GM21360 (cell line): ENCODE measurements around the gene GNPTG.
A peak's percentile ranks its signal among the peaks of the same experiment; 100 is the strongest.

Experiments
- ATAC-seq: cut with Tn5 transposase; IDR thresholded peaks from one replicate; pipeline ENCODE4 v1.9.1; 2021; ENCODE audit warnings: mild to moderate bottlenecking, moderate library complexity; ENCODE audit not compliant: unreplicated experiment

GNPTG gene

GRCh38 chr16:1351582-1352362 lies at the start of gene GNPTG, which contains the start of gene TSR3:
Gene GNPTG, plus strand, starts transcription at chr16:1351931. Its CDS starts 35 bp downstream, at chr16:1351966.
Gene TSR3, minus strand, starts transcription at chr16:1351878. Its CDS starts 74 bp downstream, at chr16:1351804.
- peak; percentile 65 for ATAC-seq

GRCh38 chr16:1305823-1306222 lies 45.9 kb upstream of the GNPTG start:
- ATAC-seq = no peak

DNA sequence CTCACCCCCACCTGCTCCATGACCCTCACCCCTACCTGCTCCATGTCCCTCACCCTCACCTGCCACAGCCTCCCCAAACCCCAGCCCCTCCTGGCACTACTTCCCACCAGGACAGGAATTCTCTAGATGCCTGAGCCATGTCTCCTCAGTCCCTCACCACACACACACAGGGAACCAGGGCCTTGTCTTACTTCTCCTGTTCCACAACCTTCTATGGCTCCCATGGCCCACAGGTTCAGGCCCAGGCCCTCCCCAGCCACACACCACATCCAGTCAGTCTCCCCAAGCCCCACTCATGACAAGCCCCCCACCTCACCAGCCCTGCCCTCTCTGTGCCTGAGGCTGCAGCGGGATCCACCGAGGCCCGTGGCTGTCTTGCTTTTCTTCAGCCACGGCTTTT lies 45.4 kb upstream of the GNPTG start:
- ATAC-seq = no peak

- no peak for ATAC-seq
These were observed 43.4 kb upstream of the GNPTG start for GRCh38 chr16:1308036-1308976.

- peak; percentile 50 for ATAC-seq
These were observed 42.5 kb upstream of the GNPTG start, which contains the start of gene UBE2I for GRCh38 chr16:1308977-1309885. Gene UBE2I, plus strand, starts transcription at chr16:1309636. Its CDS starts 4,395 bp downstream, at chr16:1314031.

DNA sequence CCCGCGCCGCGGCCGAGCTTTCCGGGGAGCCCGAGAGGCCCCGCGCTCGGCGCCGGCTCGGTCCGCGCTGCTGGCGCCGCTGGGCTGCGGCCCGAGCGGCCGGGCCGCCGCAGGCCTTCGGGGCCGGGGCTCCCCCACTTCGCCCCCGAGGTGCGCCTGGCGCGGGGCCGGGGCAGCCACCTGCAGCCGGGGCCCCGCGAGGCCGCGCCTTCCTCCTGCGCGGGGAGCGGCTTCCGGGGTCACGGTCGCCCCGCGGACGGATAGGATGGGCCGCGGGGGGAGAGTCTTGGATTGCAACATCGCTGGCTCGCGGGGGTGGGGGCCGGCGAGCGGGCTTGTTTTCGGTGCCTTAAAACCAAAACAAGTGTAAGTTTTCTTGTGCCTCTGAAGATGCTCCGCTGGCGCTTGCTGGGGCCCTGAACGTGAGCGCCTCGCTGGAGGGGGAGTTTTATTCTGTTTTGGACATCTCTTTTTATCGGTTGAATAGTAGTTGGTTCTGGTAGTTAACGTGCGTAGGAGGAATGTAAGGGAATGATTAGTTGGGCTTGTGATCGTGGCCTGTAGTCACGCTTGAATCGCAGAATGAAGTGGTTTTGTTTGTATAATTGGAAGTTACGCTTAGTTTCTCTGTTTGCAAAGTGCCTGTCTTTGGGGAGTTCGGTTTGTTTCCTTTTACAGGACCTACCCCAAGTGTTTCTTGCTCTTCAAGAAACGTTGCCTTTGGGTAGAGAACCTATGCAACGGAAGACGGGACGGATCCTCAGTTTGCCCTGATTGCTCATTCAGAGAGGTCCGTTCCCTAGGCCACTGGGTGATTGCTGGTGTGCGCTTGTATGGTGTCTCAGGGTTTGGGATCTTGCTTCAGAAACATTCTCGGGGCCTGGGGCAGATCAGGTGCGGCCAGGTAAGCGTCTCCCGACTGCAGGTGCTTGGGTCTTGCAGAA lies 41.6 kb upstream of the GNPTG start:
- peak; percentile 6 for ATAC-seq

DNA sequence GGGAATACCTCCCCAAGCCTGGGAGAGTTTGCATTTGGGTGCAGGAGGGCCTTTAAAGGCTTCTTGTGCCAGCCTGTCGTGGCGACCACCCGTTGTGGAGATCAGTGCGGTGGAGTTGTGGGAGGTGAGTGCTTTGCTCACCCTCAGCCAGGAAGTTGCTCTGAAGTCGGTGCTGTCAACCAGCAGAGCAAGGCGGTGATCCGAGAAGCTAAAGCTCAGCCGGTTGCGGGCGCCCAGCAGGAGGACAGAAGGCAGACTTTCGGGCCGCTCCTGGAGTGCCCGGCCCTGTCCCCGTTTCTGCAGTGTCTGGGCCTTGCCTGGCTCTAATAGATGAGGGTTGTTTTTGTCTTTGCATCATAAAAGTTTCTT lies 40.9 kb upstream of the GNPTG start:
- ATAC-seq = no peak

DNA sequence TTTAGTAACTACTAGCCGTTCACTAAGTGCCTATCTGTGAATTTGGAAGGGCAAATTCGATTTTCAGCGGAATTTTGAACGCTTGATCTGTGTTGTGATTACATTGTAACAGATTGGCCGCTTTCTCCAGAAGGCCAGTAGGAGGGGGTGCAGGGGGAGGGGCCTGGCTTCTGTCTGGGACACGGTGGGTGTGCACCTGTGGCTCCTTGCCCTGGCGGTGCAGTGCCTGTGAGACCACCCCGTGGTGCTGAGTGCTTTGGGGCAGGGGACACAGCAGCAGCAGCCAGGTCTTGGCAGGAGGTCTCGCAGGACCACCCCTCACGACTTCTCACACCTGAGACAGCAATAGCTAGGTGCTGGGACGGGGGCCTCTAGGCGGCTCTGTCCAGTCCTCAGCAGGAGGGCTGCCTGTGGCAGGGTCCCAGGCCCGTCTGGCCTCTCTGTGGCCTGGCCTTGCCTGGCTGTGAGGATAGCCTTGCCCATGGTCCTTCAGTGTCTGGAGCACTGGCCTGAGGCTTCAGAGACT lies 40.5 kb upstream of the GNPTG start:
- ATAC-seq = no peak

DNA sequence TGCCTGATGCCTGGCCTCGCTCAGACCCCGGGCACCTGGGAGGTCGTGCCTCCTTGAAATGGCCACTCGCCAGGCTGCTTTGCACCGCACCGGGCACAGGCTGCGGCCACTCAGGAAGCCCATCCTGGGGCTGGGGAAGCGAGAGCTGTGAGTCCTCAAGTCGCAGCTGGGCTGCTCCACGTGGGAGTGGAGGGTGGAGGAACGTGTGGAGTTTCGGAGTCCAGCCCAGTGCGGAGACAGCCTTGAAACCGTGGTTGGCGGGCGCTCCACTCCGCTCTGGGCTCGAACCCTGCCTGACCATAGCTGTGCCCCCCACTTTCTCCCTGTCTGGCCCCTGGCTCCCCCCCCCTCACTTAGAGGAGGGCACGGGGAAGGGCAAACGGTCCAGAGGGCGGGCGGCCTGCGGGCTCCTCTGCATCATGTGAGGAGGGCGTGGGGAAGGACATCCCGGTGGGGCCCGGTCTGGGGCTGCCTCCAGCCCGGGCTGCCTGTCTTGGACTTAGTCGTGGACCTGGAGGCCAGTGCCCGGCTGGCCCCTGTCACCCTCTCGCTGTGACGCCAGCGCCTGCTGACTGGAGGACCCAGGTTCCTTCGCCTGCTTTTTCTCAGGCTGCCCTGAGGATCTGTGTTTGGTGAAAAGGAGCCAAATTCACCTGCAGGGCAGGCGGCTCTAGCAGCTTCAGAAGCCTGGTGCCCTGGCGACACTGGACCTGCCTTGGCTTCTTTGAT lies 39.8 kb upstream of the GNPTG start:
- ATAC-seq = no peak

DNA sequence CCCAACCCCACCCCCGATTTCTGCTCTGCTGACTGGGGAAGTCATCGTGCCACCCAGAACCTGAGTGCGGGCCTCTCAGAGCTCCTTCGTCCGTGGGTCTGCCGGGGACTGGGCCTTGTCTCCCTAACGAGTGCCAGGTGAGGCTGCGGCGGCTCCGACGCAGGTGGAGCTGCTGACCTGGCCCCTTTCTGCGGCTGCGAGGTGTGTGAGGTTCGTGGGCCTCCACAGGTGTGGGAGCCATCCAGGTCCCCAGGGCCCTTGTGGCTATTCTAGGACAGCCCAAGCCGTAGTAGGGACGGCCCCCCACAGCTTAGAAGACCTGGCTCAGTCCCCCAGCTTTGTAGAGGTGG lies 39.3 kb upstream of the GNPTG start:
- no peak for ATAC-seq

DNA sequence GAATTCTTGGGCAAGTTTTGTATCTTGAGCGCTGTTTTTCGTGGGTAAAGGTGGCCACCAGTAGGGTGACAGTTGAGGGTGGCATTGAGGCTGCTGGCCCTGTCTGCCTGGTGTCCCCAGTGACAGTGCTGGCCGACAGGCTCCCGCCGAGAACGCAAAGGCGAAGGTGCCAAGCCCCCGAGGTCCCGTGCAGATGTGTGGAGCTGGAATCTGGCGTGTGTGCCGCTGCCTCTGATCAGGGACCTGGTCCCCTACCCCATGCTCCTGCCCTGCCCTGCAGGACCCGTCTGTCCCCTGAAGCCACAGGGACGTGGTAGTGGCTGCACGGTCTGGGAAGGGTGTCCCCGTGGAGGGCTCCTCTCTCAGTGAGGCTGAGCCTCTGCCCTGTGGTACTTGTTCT lies 38.8 kb upstream of the GNPTG start:
- ATAC-seq = no peak

- ATAC-seq = no peak
These were observed 37.9 kb upstream of the GNPTG start for GRCh38 chr16:1313721-1314369.

- no peak for ATAC-seq
These were observed 37.2 kb upstream of the GNPTG start for GRCh38 chr16:1314399-1315068.

DNA sequence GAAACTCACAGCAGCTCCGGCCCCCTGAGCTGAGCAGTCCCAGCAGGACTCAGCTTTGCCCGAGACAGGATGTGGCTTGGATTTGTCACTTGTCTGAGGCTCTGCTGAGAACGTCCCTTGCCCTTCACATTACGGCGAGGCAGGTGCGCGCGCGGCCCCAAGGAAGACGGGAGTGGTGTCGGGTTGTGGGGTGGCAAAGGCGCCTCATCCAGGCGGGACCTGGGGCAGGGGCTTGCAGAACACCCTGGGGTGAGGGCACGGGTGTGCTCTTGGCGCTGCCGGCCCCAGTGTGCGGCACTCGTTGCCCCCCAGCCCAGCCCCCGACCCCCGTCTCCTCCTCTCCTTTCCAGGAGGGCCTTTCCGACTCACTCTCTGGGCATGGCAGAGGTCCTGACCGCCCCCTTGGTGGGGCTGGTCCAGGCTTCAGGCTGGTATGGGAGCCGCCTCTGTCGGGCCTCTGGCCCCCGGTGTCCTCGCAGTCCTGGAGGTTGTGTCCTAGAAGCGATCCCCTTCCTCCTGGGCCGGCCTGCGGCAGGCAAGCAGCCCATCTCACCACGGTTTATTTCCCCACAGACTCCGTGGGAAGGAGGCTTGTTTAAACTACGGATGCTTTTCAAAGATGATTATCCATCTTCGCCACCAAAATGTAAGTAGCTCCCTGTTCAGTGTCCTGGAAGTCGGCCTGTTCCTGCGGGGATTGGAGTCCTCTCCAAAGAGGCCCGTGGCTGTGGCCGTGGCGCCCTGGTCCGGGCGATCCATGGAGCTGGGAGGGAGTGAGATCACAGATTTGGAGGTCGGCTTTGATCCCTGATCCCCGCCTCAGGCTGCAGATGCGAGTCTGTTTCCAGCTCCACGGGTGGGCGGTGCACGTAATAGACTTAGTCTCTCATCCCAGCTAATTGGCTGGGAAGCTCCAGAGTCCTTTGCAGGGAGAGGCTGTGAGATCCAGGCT lies 36.4 kb upstream of the GNPTG start:
- ATAC-seq = no peak

DNA sequence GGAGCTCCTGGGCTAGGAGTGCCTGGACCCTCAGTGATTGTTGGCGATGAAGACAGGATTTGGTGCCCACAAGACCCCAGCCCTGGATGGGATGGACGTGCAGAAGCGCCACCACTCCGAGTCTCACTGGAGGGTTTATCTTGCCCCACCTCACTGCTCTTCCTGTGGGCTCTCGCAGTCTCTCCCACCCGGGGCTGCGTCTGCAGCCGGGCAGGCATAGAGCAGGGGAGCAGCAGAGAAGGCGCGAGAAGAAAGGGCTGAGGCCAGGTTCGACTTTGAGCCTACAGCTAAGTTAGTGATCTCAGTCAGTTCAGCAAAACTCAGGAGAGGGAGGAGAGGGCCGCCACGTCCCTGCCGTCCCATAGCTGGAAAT lies 35.7 kb upstream of the GNPTG start:
- no peak for ATAC-seq

DNA sequence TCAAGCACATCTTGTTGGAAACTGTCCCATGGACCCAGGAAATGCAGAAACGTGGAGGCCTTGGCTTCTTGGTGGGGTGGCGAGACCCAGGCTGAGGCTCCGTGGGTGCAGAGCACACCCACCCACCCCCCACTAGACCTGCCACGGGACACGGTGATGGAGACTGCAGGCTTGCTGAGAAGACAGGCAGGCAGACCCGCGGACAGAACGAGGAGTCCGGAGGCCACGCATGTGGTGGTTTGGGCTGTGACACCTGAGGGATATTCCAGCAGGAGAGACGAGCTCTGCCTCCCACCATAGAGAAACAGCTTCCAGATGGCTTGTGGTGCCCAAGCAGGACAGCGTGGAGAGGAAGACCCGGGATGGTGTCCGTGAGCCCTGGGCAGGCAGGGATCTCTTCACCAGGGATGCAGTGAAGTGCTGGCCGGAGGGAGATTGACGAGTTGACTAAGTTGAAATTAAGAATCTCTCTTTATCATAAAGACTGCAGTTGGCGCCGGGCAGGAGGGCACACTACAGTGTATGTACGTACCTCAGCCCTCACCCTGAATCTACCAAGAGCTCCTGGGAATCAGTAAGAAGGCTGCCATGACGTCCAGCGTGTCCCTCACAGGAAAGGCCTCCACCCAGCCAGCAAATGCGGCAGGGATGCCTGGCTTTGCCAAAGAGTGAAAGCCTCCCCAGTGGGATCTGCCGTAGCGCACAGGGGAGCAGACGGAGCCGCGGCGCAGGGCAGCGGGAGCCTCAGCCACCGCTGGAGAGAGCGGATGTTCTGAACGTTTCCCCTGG lies 34.1 kb upstream of the GNPTG start:
- ATAC-seq = no peak
